NCI-H1048 (cell line): ENCODE results near the gene TMTC3.
A peak's percentile ranks its signal among the peaks of the same experiment; 100 is the strongest.
"Not testable (repeated sequence)": the region's sequence is repeated elsewhere in the genome, so short reads cannot be mapped to it uniquely, and the experiment has no call there.

Source experiments
- DNase-seq: peaks from one replicate; lab custom pipeline; 2025; lab: John Stamatoyannopoulos, UW

The TMTC3 gene

DNA sequence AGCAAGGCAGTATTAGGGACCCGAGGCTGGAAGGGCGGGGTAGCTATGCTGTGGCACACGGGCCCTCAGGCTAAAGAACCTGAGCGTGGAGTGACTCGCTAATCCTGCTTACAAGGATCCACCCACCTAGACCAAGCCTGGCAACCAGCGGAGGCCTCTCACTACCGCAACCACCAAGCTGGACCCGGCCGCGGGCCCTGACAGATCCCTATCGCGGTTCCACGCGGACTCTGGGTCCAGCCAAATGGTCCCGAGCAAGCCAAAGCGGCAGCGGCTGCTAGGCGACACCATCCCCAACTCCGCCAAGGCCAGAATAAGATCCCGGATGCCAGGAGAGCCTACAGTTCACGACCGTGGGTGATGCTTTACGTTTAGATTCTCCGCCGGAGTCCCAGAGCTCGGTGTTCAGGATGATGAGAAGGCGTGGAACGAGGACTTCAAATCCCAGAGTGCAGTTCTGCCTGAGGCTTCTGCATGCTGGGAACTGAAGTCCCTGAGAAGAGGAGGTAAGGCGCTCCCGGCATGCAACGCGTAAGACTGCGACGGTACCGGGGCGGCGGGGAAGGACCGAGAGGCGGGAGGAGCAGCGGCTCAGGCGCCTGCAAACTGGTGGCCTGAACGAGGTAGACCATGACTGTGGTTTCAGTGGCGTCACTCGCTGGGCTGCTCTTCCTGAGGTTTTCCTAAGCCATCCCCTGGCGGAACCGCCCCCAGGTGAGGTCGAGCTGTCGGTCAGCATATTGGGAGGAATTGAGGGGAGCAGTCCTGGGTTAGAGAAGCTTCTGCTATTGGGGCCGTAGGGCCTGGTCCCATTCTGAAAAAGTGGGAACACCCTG, at the start of gene TMTC3, which contains the start of gene CEP290:
TSS of gene TMTC3 (plus strand) at position 534 of the 836 bp plus-strand sequence. CDS start 6,009 bp downstream, outside the sequence.
TSS of gene CEP290 (minus strand) at position 315 of the 836 bp plus-strand sequence. CDS start 781 bp downstream, outside the sequence.
- peak; percentile 92 for DNase-seq

DNA sequence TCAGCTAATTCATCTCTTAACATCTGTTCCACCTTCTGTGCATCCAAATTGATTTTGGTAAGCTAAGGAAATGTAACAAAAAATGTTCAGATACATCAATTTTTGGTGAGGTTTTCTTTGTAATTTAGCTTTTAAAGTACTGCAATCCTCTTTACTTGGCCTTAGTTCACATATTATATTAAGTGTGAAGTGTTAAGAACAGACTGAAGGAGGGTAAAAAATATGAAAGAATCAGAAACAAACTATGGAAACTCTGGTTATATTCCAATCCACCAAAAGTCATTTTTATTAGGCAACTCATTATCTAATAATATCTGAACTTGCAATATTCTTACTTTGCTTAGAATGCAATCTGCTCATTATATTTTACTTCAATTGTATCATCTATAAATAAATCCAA, 49.3 kb upstream of the TMTC3 start:
- no peak for DNase-seq

DNA sequence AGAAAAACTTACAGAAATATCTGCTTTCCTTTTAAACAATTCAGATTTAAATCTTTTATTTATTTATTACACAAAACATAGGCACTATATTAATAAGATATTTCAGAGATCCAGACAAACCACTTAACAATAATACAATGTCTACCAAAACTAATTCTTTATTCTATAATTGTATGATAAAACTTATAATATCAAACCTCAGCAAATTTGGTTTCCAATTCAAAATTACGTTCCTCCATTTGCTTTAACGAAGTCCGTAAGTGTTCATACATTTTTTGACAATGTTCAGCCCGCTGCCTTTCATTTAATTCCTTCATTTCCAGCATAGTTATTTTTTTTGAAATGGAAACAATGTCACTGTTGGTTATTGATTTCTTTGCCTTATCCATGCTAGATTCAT, 48.5 kb upstream of the TMTC3 start:
- no peak for DNase-seq

GRCh38 chr12:88108021-88108420, 34.1 kb upstream of the TMTC3 start:
- no peak for DNase-seq

- no peak for DNase-seq
These were observed 30.9 kb upstream of the TMTC3 start for GRCh38 chr12:88111074-88111652.

DNA sequence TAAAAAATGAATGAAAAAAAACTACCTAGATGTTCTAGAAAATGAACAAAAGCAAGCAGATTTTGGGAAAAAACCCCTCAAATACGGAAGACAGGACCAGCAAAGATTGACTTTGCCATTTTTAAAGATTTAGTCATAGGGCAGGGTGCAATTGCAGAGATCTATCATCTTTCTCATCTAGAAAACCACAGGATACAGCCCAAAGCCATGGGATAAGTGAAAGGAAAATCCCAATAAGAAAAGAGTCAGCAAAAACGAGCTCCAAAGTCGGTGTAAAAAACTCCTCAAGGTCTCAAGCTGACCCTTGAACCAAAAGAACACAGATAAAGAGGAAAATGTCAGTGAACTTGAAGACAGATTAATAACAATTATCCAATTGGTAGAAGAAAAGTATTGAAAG, 28.2 kb upstream of the TMTC3 start:
- no peak for DNase-seq

- DNase-seq = no peak
These were observed 19.4 kb upstream of the TMTC3 start for GRCh38 chr12:88122666-88123065.

DNA sequence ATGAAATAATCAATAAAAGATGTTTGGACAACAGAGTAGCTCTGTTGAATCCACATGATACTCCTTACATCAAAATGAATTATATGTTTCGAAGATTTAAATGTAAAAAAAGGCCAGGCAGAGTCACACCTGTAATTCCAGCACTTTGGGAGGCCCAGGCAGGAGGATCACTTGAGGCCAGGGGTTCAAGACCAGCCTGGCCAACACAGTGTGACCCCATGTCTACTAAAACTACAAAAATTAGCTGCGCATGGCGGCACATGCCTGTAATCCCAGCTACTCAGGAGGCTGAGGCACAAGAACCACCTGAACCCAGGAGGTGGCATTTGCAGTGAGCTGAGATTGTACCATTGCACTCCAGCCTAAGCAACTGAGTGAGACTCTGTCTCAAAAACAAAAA, 15.0 kb upstream of the TMTC3 start:
- DNase-seq = no peak

- no peak for DNase-seq
These were observed 14.3 kb upstream of the TMTC3 start for GRCh38 chr12:88127855-88128254.

DNA sequence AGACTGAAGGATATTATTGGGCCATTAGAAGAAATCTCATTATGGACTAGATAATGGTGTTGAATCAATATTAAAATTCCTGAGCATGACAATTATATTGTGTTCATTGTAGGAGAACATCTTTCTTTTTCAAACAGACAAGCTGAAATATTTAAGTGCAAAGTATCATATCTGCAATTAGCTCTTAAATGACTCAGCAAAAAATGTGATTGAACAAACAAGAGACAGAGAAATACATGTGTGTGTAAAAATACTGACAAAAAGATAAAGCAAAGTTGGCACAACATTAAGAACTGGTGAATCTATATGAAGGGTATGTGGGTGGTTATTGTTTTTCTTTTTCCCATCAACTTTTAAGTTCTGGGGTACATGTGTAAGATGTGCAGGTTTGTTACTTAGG, 9.7 kb upstream of the TMTC3 start:
- no peak for DNase-seq

DNA sequence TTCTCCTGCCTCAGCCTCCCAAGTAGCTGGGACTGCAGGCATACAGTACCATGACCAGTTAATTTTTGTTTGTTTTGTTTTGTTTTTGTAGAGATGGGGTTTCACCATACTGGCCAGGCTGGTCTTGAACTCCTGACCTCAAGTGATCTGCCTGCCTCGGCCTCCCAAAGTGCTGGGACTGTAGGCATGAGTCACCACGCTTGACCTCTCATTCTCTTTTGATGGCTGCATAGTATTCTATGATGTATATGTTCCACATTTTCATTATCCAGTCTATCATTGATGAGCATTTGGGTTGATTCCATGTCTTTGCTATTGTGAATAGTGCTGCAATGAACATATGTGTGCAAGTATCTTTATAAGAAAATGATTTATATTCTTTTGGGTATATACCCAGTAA, 8.9 kb upstream of the TMTC3 start:
- not testable (repeated sequence) for DNase-seq

- DNase-seq = not testable (repeated sequence)
These were observed 2.4 kb upstream of the TMTC3 start for GRCh38 chr12:88139711-88140110.

- no peak for DNase-seq
These were observed 708 bp upstream of the TMTC3 start for GRCh38 chr12:88141425-88141773.

DNA sequence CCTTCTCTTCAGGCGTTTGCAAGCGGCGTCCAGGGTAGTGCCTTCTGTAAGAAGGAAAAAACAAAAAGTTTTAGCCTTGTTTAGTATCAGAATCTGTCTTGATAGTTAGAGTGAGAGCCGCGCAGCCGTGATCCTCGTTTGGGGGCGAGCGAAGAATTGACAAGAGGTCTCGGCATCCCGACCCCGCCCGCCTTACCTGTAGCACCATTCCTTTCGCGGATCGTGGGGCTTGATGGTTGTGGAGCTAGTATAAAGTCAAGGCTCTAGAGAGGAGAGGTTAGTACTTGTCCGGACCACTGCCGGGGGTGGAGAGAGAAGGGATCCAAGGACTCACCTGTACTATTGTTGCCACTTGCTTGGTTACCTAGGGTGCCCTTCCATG, 494 bp downstream of the TMTC3 start:
- no peak for DNase-seq

DNA sequence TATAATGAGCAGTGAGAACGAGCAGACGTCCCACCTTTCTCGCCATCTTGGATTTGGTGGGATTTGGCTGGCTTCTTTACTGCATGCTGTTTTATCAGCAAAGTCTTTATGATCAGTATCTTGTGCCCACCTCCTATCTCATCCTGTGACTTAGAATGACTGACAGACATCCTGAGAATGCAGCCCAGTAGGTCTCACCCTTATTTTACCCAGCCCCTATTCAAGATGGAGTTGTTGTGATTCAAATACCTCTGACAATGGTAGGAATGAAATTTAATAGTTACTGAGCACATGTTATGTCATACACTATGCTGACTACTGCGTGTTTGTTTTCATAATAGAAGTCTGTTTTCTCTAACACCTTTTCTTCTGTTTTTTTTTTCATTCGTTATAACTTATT, 1.9 kb downstream of the TMTC3 start:
- no peak for DNase-seq

GRCh38 chr12:88144546-88145468, 2.7 kb downstream of the TMTC3 start:
- DNase-seq = no peak

- DNase-seq = no peak
These were observed 3.7 kb downstream of the TMTC3 start for GRCh38 chr12:88145567-88146505.

GRCh38 chr12:88150063-88150462, 8.0 kb downstream of the TMTC3 start:
- no peak for DNase-seq

DNA sequence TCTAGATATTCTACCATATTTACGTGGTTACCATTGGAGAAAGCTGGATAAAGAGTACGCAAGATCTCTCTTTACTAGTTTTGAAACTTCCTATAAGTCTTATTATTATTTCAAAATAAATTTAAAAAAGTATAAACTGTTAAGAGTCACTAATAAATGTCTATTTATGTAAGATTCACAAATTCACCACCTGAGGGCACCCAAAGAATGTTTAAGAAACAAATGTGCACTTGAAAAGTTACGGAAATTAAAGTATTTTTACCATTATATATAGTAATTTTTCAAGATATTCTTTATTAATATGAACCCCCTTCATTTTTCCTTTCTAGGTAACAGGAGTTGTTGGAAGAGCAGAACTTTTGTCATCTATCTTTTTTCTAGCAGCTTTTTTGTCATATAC, 11.9 kb downstream of the TMTC3 start:
- no peak for DNase-seq

- DNase-seq = no peak
These were observed 14.1 kb downstream of the TMTC3 start for GRCh38 chr12:88156075-88156654.

DNA sequence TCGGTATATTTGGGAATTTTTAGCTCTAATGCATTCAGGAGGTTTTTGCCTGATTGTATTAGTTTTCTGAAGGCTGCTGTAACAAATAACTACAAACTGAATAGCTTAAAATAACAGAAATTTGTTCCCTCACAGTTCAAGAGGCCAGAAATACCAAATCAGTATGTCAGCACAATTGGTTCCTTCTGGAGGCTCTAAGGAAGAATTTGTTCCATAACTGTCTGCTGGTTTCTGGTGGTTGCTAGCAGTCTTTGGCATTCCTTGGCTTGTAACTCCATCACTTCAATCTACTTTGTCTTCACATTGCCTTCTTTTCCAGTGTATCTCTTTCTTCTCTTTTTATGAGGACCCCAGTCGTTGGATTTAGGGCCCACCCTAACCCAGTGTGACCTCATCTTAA, 21.3 kb downstream of the TMTC3 start:
- no peak for DNase-seq
